Tibial nerve (tissue), 3 donors: Measurements from ENCODE around the gene ZNF575.

Experiments used
- POLR2A ChIP-seq, 2 donors: fragments of 450-650 bp; IDR thresholded peaks; one replicate each; pipeline ENCODE4 v1.6.1; 2017; ENCODE audit warnings: antibody characterized with exemption in 2 of 2, mild to moderate bottlenecking in 2 of 2, moderate library complexity in 2 of 2
- TF ChIP-seq, protein P1 (sequence below), 5 experiments: fragments of 200-600 bp in 3 of 5; fragments of 450-650 bp in 2 of 5; sonication (generic) in 3 of 5; IDR thresholded peaks; one replicate each; pipeline ENCODE4 v1.5.1; 2016 to 2019; ENCODE audit warnings: antibody characterized with exemption in 5 of 5, mild to moderate bottlenecking in 3 of 5, moderate library complexity in 2 of 5

DNA sequence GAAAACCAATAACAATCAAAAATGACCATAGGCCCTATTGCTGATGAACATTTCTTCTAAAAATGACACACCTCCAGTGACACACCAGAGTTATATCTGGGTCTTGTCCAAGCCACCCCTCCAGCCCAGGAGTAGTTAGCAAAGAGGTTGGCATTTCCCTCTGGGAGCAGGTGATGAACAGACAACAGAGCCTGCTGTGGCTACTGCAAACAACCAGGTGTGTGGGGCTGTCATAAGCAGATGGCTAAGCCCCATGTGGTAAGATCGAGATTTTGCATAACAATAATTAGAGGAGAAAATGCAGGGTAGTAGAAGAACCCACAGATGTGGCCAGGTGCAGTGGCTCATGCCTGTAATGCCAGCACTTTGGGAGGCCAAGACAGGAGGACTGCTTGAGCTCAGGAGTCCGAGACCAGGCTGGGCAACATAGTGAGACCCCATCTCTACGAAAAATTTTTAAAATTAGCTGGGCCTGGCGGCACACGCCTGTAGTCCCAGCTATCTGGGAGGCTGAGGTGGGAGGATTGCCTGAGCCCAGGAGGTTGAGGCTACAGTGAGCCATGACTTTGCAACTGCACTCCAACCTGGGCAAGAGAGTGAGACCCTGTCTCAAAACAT, 37.3 kb downstream of the ZNF575 start:
- TF ChIP-seq POLR2A (IDR thresholded peaks at IDR 0.05) = no peak
- TF ChIP-seq, protein P1, sequence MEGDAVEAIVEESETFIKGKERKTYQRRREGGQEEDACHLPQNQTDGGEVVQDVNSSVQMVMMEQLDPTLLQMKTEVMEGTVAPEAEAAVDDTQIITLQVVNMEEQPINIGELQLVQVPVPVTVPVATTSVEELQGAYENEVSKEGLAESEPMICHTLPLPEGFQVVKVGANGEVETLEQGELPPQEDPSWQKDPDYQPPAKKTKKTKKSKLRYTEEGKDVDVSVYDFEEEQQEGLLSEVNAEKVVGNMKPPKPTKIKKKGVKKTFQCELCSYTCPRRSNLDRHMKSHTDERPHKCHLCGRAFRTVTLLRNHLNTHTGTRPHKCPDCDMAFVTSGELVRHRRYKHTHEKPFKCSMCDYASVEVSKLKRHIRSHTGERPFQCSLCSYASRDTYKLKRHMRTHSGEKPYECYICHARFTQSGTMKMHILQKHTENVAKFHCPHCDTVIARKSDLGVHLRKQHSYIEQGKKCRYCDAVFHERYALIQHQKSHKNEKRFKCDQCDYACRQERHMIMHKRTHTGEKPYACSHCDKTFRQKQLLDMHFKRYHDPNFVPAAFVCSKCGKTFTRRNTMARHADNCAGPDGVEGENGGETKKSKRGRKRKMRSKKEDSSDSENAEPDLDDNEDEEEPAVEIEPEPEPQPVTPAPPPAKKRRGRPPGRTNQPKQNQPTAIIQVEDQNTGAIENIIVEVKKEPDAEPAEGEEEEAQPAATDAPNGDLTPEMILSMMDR (IDR thresholded peaks at IDR 0.05) = no peak
